GM12891 (cell line): ENCODE results near the gene COLGALT1.

Experiments
- PAX5 ChIP-seq: IDR thresholded peaks from 2 replicates; pipeline ENCODE4 v1.6.1; 2011; ENCODE audit warnings: low read length, moderate library complexity, mild to moderate bottlenecking; ENCODE audit not compliant: insufficient read depth, severe bottlenecking
- POLR2A ChIP-seq: IDR thresholded peaks from 2 replicates; pipeline ENCODE4 v1.6.1; 2011; ENCODE audit warnings: low read depth, low read length, control low read depth
- POLR2AphosphoS5 ChIP-seq: IDR thresholded peaks from 2 replicates; pipeline ENCODE4 v1.6.1; 2011; ENCODE audit warnings: low read depth, low read length, control low read depth
- TAF1 ChIP-seq: IDR thresholded peaks from 2 replicates; pipeline ENCODE4 v1.6.1; 2011; ENCODE audit warnings: low read depth, low read length, control low read depth

DNA sequence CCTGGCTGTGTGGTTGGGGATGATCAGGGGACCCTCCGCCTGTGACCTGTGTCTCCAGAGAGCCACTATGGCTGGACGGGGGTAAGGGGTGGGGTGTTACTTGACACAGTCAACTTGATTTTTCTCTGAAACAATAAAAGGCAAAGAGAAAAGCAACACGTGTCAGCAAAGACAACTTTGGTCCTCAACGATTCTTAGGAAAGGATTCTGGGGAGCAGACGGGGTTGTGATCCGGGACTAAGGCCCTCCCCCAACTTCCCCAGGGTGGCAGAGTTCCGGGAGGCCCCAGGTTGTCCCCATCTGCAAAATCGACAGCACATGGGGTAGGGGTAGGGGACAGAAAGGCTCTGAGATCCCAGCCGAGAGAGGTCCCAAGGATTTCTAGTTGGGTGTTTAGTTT, 46.2 kb downstream of the COLGALT1 start:
- TF ChIP-seq PAX5 (no peak), POLR2A (no peak), POLR2AphosphoS5 (no peak), TAF1 (no peak)
